Frontal cortex (tissue), 4 donors: Measurements from ENCODE around the gene TLN1. TPM values are rescaled to one million over a fixed set of nuclear protein-coding genes. Genes with fewer than 3 reads are reported as not detected.
A peak's percentile ranks its signal among the peaks of the same experiment; 100 is the strongest.

Source experiments
- DNase-seq, 2 donors: peaks; one replicate each; pipeline ENCODE4 v3.0.0; 2012; ENCODE audit warnings: low spot score in 2 of 2
- FAIRE-seq: peaks from 2 replicates; lab custom pipeline; 2012; peaks lifted over from hg19 to GRCh38; lab: Jason Lieb, UNC
- total RNA-seq: library from RNA; depleted of rRNA; stranded (reverse); fragments of >200 nt; gene quantifications from one replicate; pipeline ENCODE4 v1.2.3, GENCODE V29; 2014
- donor health status: control.
- donor health status: control.
- donor health status: control.

TLN1 gene
- total RNA-seq, 1 donor from 2014 or later, result 16.3 TPM

DNA sequence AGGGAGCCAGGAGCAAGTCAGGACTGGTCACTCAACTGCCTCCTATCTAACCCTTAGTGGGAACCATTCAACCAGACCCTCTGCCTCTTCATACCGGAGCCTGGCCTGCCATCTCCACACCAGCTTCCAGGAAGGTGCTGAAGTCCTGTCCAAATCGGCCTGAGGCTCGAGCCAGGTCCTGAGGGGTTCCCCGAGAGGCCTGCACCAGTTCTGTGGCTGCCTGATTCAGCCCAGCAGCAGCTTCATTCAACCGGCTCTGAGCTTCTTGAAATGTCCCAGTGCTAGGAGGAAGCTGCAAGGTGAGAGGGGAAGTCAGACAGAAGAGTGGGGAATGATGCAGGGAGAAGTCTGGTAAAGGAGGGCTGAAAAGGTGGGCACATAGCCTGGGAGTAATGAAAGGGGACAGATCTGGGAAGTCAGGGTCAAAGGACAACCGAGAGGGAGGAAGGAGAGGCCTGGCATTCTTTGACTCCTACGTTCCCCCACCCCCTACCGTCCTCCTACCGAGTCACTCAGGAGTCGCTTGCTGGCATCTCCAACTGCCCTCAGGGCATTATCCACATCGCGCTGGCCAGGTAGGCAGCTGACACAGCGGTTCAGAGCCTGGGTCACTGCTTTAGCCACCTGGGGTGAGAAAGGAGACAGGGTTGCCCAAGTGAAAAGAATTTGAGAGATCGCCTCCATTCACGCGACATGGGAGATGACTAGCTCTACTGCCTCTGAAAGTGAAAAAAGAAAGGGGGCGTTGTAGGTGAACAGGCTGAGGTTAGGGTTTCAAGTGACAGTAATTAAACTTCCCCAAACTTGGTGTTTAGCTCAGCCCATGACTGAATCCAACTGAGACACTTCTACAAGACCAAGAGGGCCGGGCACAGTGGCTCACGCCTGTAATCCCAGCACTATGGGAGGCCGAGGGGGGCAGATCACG is 20.2 kb downstream of the TLN1 start:
- FAIRE-seq (no peak), DNase-seq (no peak)

DNA sequence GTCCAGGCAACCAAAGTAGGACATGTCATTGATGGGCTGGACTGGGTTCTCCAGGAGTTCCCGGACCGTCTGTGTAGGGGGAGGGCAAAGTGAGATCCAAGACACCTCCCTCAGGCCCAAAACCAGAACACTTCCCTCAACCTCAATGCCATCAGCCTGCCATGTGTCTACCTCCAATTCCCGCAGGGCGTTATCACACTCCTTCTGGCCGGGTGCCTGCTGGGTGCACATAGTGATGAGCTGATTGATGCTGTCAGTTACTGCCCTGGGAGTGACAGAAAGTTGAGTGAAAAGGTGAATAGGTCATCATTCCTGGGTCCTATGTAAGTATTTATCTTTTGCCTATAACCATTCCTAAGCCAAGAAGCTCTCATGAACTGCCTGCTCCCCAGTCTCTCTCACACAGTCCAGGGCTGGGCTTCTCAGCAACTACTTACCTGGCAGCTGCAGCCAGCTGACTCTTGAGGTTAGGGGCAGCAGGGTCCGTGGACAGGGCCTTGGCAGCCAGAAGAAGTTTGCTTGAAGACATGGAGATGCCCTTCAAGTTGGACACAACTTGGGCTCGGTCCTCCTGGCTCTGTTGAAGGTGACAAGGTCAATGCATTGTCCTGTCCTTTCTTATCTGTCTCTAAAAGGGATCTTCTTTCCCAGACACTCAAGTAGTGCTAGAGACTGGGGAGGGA is 21.0 kb downstream of the TLN1 start:
- no peak for FAIRE-seq
- DNase-seq, result no peak

DNA sequence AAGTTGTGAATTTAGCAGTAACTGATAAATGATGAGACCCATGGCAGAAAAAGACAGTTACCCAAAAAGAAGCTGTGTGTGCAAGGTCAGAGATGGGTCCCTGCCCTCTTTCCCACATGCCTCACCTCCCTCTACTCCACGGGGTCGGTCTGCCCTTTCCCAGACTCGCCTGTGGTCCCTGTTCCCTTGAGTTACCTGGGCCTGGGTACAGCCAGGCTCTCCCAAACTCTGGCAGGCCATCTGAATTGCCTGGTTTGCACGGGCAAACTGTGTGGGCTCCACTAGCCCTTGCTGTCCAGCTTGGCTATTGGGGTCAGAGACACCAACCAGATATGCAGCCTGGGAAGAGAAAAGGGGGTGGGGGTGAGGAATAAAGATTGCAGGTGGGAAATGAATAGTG is 23.8 kb downstream of the TLN1 start:
- FAIRE-seq, result no peak

DNA sequence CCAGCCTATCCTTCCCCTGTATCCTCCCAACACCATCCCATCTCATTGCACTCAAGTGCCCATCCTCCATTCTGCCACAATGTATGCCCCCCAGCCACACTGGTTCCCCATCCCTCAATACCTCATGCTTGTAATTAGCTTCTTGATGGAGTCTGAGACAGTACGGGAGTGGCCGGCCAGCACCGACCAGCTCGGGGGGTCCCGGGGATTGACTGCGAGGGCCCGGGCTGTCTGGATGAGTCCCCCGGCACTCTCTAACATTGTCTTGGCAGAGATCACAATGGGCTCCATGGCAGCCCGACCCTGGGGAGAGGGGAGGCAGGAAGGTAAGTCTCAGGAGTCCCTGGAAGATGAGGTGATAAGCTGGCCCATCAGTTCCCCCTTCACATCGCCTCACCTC is 25.0 kb downstream of the TLN1 start:
- DNase-seq (no peak), FAIRE-seq (no peak)

More for the DNA sequence above, 23.8 kb downstream of the TLN1 start:
- no peak for DNase-seq

DNA sequence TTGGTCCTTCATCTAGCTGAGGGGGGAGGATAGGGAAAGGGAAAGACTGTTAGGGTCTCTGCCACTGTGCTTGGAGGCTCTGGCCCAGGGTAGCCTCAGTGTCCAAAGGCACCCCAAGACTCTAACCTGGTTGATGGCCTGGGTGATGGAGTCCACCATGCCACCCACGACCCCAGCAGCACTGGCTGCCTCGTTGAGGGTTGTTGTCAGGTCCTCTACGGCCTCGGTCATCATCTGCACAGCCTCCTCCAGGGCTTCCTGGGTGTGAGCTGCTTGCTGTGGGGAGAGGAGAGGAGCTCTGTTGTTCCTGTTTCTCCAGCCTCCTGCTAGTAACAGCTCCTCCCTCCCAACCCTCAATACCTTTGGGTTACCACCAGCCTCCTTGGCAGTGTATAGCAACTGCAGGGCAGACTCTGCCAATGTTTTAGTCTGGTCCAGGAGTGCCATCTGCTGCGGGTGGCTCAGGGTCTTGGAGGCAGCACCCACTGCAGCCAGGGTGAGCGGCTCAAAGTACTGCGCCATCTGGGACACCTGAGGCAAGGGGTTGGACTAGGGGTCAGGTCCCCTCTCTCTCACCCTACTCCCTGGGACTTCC is 26.1 kb downstream of the TLN1 start:
- FAIRE-seq (no peak), DNase-seq (no peak)

DNA sequence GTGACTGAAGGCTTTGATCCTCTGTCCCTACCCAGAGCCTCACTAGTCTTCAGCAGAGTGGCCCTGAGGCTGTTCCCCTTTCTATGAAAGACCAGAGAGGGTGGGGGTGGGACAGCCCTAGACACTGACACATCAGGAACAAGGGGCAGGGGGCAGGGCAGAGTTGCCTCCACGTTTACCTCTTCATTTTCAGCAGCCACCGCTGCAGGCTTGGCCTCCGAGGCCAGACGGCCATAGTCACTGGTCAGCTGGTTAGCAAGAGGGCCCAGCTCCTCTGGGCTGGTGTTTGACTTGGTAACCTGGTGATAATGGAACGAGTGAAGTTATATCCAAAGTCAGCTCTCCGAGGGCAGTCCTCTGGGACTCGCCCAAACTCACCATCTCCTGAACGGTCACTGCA is 26.6 kb downstream of the TLN1 start:
- no peak for FAIRE-seq
- DNase-seq, result no peak

DNA sequence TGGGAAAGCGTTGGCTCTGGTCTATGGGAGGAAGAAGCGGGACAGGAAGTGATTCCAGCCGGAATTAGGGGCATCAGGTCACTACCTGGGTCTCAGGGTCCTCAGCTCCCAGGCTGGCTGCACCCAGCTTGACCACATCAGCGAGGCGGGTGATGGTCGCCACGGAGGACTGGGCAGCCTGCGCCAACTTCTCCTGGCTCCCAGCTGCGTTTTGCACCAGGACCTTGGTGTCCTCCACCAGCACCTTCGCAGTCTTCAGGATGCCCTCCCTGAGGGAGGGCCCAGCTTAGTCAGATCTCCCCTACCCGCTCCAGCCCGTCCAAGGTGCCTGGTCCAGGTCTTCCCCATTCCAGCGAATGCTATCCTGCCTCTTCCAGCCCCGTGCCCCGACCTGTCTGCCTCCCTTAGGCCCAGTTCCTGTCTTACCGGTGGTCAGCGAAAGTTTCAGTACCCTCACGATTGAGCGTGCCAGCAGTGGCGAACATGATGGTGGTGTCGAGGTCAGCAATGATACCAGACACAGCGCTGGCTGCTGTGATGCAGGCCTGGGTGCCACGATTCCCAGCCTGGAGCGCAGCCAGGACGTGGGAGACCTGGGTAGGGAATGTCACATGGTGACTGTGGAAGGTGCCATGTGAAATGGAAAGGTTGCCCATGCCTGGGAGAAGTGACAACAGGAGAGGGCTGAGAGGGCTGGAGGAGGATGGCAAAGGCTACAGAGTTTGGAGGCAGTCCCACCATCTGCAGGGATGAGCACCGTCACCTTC is 27.9 kb downstream of the TLN1 start:
- DNase-seq, result no peak
- FAIRE-seq, result no peak

DNA sequence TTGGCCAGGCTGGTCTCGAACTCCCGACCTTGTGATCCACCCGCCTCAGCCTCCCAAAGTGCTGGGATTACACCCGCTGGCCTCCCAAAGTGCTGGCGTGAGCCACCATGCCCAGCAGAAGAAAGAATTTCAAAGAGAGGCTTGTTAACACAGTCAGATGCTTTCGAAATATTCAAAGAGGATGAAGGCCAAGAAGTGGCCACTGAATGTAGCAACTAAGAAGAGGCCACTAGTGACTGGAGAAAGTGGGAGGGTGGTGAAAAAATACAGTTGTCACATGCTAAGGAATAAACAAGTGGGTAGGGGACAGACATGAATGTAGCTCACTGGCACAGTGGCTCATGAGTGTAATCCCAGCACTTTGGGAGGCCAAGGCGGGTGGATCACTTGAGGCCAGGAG is 29.3 kb downstream of the TLN1 start:
- DNase-seq (no peak), FAIRE-seq (no peak)

DNA sequence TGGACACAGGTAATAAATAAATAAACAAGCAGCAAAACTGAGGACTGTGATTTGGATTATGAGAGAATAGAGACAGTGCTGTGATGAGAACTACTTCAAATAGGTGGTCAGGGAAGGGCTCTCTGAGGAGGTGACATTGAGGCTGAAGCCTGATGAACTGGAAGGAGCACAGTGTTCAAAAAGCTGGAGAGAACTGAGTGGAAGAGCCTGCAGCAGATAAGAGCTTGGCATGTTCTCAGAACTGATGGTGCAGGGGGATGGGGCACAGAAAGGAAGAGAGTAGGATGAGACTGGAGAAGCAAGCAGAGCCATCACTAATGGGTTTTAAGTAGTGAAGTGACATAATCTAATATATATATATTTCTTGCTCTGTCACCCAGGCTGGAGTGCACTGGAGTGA is 31.1 kb downstream of the TLN1 start:
- FAIRE-seq, result no peak

DNA sequence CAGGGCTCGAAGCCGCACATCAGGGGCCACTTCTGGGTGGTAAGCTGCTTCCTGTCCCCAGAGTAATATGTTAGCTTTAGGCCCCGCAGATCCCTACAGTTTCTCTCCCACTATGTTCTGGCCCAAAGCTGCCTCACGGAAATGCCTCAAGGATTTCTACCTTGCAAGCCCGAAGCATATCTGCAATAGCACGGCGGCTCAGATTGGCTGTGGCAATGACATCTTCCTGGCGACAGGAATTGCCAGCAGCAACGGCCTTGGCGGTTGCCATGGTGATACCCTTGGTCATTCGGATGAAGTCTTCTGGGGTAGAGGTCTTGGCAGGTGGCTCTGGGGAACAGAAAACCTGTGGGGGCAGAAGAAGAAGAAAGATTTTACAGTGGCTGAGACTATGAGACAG is 32.0 kb downstream of the TLN1 start:
- DNase-seq, result no peak
- no peak for FAIRE-seq

More for the DNA sequence above, 31.1 kb downstream of the TLN1 start:
- no peak for DNase-seq

DNA sequence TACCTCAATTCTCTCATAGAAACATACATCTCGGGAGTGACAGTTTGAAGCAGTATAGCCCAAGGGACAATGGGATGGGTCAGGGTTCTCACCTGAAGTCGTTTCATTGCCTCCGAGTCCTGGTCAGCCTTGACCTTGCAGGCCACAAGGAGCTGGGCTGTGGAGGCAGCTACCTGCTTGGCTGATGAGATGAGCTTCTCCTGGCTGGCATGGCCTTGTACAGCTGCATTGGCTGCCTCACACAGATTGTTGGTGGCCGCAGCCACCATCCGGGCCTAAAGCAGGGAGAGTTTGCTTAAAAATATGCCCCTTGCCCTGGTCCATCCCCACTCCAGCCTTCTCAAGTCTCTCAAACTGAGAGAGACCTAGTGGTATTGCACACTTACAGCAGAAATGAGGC is 33.8 kb downstream of the TLN1 start:
- DNase-seq, result no peak
- FAIRE-seq, result no peak

DNA sequence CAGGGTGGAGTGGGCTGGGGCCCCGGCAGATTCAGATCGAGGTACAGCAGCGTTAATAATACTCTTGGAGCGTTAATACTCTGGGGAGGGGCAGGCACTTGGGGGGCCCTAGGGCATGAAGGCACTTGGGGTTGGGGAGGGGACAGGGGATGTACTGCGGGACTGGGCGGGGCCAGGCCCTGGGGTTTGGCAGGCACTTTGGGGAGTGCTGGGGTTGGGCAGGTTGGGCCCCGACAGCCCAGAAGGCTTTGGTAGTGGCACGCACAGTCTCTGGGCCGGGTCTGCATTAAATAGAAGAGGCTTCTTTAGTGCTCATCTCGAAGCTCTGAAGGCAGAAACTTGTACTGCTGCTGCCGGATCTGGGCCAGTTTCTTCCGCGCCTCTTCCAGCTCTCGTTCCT is 34.5 kb downstream of the TLN1 start:
- DNase-seq, result no peak
- no peak for FAIRE-seq

DNA sequence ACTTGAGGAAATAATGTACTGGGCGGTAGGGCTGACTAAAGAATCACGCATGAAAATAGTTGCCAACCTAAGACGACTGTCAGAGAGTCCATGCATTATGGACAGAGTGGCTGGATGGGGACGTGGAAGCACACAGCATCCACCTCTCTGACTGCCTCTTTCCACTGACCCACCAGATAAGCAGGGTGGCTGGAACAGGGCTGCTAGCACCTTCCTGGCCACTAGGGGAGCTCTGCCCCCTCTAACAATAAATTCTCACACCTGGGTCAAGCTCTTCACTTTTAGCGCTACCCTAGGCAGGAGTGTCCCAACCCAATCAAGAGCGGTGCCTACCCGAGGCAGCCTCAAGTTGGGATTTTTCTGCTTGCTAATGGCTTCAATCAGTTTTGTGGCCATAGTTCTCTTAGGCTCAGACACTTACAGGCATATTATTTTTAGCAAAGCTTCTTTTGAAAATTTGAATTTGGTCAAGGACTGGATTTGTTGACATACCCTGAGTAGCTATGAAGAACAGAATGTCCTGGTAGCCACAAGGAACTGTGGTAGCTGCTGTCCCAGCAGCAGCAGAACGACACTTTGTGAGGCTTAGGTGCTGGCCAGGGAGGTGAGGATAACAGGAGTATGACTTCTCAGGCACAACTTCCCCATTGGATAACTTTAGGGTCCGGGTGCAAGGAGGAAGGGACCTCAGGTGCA is 35.3 kb downstream of the TLN1 start:
- DNase-seq (peak in 1 of 2 donors; percentile 68), FAIRE-seq (no peak)

DNA sequence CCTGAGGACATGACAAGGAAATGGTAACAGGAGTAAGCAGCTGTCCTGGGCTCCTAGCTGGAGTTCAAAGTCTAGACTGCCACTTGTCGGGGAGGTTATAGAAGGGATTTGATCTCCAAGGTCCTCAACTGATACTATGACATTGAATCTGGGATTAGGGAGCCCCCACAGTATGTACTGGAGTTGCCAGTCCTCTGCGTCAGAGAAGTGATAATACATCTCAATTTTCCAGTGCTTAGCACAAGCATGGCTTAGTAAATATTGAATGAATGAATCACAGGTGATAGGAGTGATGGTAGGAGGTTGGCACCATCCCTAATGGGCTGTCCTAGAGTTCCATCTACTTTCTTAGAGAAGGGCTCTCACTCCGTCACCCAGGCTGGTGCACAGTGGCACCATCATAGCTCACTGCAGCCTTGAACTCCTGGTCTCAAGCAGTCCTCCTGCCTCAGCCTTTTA is 36.0 kb downstream of the TLN1 start:
- no peak for DNase-seq
- FAIRE-seq, result no peak

DNA sequence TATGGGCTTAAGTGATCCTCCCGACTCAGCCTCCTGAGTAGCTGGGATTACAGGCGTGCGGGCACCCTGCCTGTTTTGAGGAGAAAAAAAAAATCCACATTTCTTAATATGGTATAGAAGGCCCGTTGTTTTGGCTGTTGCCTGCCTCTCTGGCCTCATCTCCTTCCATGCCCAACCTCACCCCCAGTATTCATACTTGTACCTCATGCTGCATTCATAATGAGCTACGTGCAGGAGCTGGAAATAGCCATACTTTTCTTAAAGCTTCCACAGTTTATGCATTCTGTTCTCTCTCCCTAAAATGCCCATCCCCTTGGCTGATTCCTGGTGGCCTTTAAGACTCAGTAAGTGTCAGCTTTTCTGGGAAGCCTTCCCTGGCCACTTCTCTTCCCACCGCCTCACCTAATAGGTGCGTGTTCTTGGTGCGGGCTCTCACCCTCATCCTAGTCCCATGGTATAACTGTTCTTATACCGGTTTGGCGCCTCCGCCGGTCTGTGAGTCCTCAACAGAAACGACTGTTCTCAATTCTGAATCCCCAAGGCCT is 40.2 kb downstream of the TLN1 start:
- FAIRE-seq (no peak), DNase-seq (no peak)

DNA sequence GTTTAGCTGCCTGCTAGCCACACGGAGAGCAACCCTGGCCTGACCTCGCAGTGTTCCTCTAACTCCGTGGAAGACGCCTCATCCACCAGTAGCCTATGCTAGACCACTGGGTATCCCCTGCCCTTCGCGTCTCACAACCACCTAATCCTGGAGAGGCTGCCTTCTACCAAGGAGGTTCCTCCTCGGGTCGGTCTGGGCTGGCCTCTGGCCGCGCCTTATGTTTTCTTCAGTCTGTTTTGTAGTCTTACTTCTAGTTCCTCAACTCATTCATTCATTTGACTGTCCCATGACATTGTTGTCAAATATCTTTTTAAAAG is 40.7 kb downstream of the TLN1 start:
- FAIRE-seq (no peak), DNase-seq (no peak)

DNA sequence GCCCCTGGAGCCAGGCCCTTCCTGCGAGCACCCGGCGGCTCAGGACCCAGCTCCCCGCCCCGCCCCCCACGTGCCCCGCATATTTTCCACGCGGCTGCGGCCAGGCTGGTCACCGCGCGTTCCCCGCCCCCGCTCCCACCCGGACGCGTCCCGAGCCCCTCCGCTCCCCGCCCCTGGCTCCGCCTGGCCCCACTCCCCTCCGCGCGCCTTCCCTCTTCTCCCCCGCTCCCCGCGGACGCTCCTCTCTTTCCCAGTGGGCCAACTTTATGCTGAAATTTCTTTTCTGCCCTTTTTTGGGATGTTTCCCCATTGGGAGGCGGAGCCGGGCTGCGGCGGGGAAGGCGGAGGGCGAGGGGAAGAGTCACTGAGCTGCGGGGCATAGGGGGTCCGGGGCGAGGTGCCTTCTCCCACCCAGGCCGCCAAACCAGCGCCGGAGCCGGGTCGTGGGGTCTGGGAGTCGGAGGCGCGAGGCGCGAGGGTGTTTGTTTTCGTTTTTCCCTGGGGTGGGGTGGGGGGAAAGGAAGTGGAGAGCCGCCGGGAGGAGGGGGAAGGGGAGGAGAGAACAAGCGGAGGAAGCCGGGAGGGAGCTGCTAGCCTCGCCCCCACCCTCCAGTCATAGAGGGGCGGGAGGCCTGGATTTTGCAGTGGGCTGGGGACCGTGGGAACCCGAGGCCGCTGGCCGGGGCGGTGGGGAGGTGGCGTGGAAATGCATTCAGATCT is 41.2 kb downstream of the TLN1 start:
- FAIRE-seq (no peak), DNase-seq (peak; percentile 70 to 74)

DNA sequence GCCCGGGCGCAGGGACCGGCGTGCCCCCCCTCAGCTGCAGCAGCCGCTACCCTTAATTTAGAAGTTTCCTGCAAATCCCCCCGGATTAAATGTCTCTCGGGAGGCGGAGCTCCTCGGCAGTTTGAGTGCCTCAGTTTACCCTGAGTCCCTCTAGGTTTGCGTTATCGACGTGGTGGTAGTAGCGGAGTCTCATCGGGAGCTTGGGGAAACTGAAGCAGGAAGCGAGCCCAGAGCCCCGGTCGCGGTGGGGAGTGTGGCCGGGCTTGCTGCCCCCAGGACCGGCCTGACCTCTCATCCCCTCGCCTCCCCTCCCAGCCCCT is 41.7 kb downstream of the TLN1 start:
- DNase-seq (no peak), FAIRE-seq (no peak)
